H9 (cell line): ENCODE data around the gene MALRD1. TPM values are rescaled to one million over a fixed set of nuclear protein-coding genes. Genes with fewer than 3 reads are reported as not detected.

Experiments
- DNase-seq: peaks from one replicate; pipeline ENCODE4 v3.0.0-alpha.2; 2017
- H2AFZ ChIP-seq: one replicate; pipeline ENCODE4 v1.6.1; 2013; ENCODE audit warnings: mild to moderate bottlenecking, low read length, control low read depth, moderate library complexity
- H2AK5ac ChIP-seq: 2 replicates; pipeline ENCODE4 v1.6.1; 2013; ENCODE audit warnings: low read length, control low read depth, mixed read lengths; ENCODE audit not compliant: insufficient read length
- H2BK120ac ChIP-seq: one replicate; pipeline ENCODE4 v1.6.1; 2013; ENCODE audit warnings: low read depth, mild to moderate bottlenecking, low read length, control low read depth, inconsistent platforms; ENCODE audit not compliant: poor library complexity, severe bottlenecking
- H2BK12ac ChIP-seq: 2 replicates; pipeline ENCODE4 v1.6.1; 2013; ENCODE audit warnings: low read length, control low read depth, mixed read lengths, low read depth; ENCODE audit not compliant: insufficient read length
- H2BK15ac ChIP-seq: 2 replicates; pipeline ENCODE4 v1.6.1; 2013; ENCODE audit warnings: low read depth, low read length, control low read depth
- H2BK20ac ChIP-seq: one replicate; pipeline ENCODE4 v1.6.1; 2013; ENCODE audit warnings: low read depth, mild to moderate bottlenecking, low read length, control low read depth, inconsistent platforms; ENCODE audit not compliant: poor library complexity, severe bottlenecking
- H2BK5ac ChIP-seq: 2 replicates; pipeline ENCODE4 v1.6.1; 2013; ENCODE audit warnings: low read length, control low read depth, mixed read lengths; ENCODE audit not compliant: insufficient read length
- H3K14ac ChIP-seq: 2 replicates; pipeline ENCODE4 v1.6.1; 2013; ENCODE audit warnings: low read length, control low read depth; ENCODE audit not compliant: insufficient read depth
- H3K18ac ChIP-seq: 2 replicates; pipeline ENCODE4 v1.6.1; 2013; ENCODE audit warnings: low read depth, mild to moderate bottlenecking, mixed read lengths, low read length, control low read depth; ENCODE audit not compliant: insufficient read length
- H3K23ac ChIP-seq: 2 replicates; pipeline ENCODE4 v1.6.1; 2013; ENCODE audit warnings: low read length, control low read depth, mixed read lengths, low read depth; ENCODE audit not compliant: insufficient read length
- H3K23me2 ChIP-seq: 2 replicates; pipeline ENCODE4 v1.6.1; 2013; ENCODE audit warnings: low read depth, mild to moderate bottlenecking, mixed read lengths, low read length, control low read depth; ENCODE audit not compliant: insufficient read length, poor library complexity, severe bottlenecking
- H3K27ac ChIP-seq: 2 replicates; pipeline ENCODE4 v1.5.1; 2013; ENCODE audit warnings: low read length, control low read depth, mixed read lengths, low read depth; ENCODE audit not compliant: insufficient read length
- H3K27me3 ChIP-seq: 2 replicates; pipeline ENCODE4 v1.6.1; 2013; ENCODE audit warnings: low read length, control low read depth, inconsistent platforms; ENCODE audit not compliant: insufficient read depth
- H3K4ac ChIP-seq: 2 replicates; pipeline ENCODE4 v1.6.1; 2013; ENCODE audit warnings: low read depth, mild to moderate bottlenecking, control low read depth, inconsistent platforms, low read length, moderate library complexity
- H3K4me1 ChIP-seq: 2 replicates; pipeline ENCODE4 v1.6.1; 2013; ENCODE audit warnings: low read length, control low read depth, inconsistent platforms; ENCODE audit not compliant: insufficient read depth
- H3K4me2 ChIP-seq: 2 replicates; pipeline ENCODE4 v1.6.1; 2013; ENCODE audit warnings: low read length, control low read depth, mixed read lengths; ENCODE audit not compliant: insufficient read length, insufficient read depth
- H3K56ac ChIP-seq: 2 replicates; pipeline ENCODE4 v1.6.1; 2013; ENCODE audit warnings: low read depth, mild to moderate bottlenecking, mixed read lengths, low read length, control low read depth; ENCODE audit not compliant: insufficient read length
- H3K79me1 ChIP-seq: 2 replicates; pipeline ENCODE4 v1.6.1; 2013; ENCODE audit warnings: low read depth, mild to moderate bottlenecking, moderate library complexity, low read length, control low read depth, inconsistent platforms; ENCODE audit not compliant: insufficient read depth, poor library complexity, severe bottlenecking
- H3K79me2 ChIP-seq: 2 replicates; pipeline ENCODE4 v1.6.1; 2013; ENCODE audit warnings: low read length, control low read depth, inconsistent platforms; ENCODE audit not compliant: insufficient read depth
- H3K9ac ChIP-seq: 2 replicates; pipeline ENCODE4 v1.6.1; 2013; ENCODE audit warnings: low read length, control low read depth, mixed read lengths; ENCODE audit not compliant: insufficient read length; ENCODE audit errors: extremely low read depth
- H3K9me3 ChIP-seq: one replicate; pipeline ENCODE4 v1.6.1; 2013; ENCODE audit warnings: low read depth, low read length, inconsistent platforms; ENCODE audit not compliant: control insufficient read depth
- H3T11ph ChIP-seq: one replicate; pipeline ENCODE4 v1.6.1; 2013; ENCODE audit warnings: mild to moderate bottlenecking, low read length, control low read depth, inconsistent platforms
- H4K20me1 ChIP-seq: one replicate; pipeline ENCODE4 v1.6.1; 2013; ENCODE audit not compliant: control insufficient read depth, insufficient read length, insufficient read depth
- H4K5ac ChIP-seq: 2 replicates; pipeline ENCODE4 v1.6.1; 2013; ENCODE audit warnings: low read depth, mild to moderate bottlenecking, mixed read lengths, low read length, control low read depth; ENCODE audit not compliant: insufficient read length
- H4K8ac ChIP-seq: replicated peaks from 2 replicates; pipeline ENCODE4 v1.6.1; 2013; ENCODE audit warnings: low read length, control low read depth, mixed read lengths, low read depth; ENCODE audit not compliant: insufficient read length
- H4K91ac ChIP-seq: 2 replicates; pipeline ENCODE4 v1.6.1; 2013; ENCODE audit warnings: low read depth, mild to moderate bottlenecking, moderate library complexity, mixed read lengths, low read length, control low read depth; ENCODE audit not compliant: insufficient read length
- H3K27ac Mint-ChIP-seq, 3 experiments: 2 replicates in 2 of 3; 3 replicates in 1 of 3; pipeline ENCODE4 v1.8.0; 2020 to 2021; ENCODE audit warnings: mixed read lengths in 3 of 3, mild to moderate bottlenecking in 1 of 3, moderate library complexity in 1 of 3
- H3K27me3 Mint-ChIP-seq: 2 replicates; pipeline ENCODE4 v1.8.0; 2021; ENCODE audit warnings: low read depth, mild to moderate bottlenecking, moderate library complexity, mixed read lengths
- H3K36me3 Mint-ChIP-seq, 3 experiments: 2 replicates in 2 of 3; 3 replicates in 1 of 3; pipeline ENCODE4 v1.8.0; 2020 to 2021; ENCODE audit warnings: low read depth in 3 of 3, mixed read lengths in 3 of 3; ENCODE audit not compliant: insufficient read depth in 1 of 3
- H3K4me1 Mint-ChIP-seq, 2 experiments: 2 replicates each; pipeline ENCODE4 v1.8.0; 2020; ENCODE audit warnings: mixed read lengths in 2 of 2
- H3K4me3 Mint-ChIP-seq, 2 experiments: 2 replicates in 1 of 2; 3 replicates in 1 of 2; pipeline ENCODE4 v1.8.0; 2020 to 2021; ENCODE audit warnings: mild to moderate bottlenecking in 2 of 2, mixed read lengths in 2 of 2, moderate library complexity in 1 of 2
- H3K9me3 Mint-ChIP-seq, 2 experiments: 2 replicates in 1 of 2; 3 replicates in 1 of 2; pipeline ENCODE4 v1.8.0; 2020; ENCODE audit warnings: mild to moderate bottlenecking in 2 of 2, mixed read lengths in 2 of 2, moderate library complexity in 1 of 2
- CTCF ChIP-seq: fragments of 200-600 bp; sonication (generic); conservative IDR thresholded peaks from 3 replicates; pipeline ENCODE4 v1.8.0; 2021; ENCODE audit warnings: antibody characterized with exemption, mild to moderate bottlenecking
- WGBS: extraction: QIAGEN DNeasy Blood & Tissue Kit; methylation state at CpG from one replicate; pipeline ENCODE4 v1.1.7; 2013; ENCODE audit warnings: missing lambda C conversion rate, low lambda C conversion rate, mixed read lengths; ENCODE audit not compliant: insufficient read length; ENCODE audit errors: extremely low coverage; 5-methylcytosine and 5-hydroxymethylcytosine counted together
- total RNA-seq: library from RNA; stranded (reverse); gene quantifications from 2 replicates; pipeline ENCODE4 v1.2.1, GENCODE V29; 2021

MALRD1 gene
- total RNA-seq, 1 experiment from 2014 or later = 0.20 TPM

GRCh38 chr10:19209319-19209718 is 160.7 kb downstream of the MALRD1 start:
- Histone ChIP-seq H4K8ac (no peak overlapping the region), H3K27ac (no peak overlapping the region), H3K23me2 (no peaks in the 10 kb centered on the region), H4K91ac (no peak overlapping the region), H3K23ac (no peak overlapping the region), H4K5ac (no peak overlapping the region), H3K9ac (no peak overlapping the region), H2BK20ac (no peak overlapping the region), H2AFZ (no peak overlapping the region), H3K4me2 (no peak overlapping the region), H2BK120ac (no peak overlapping the region), H3K4me1 (no peaks in the 10 kb centered on the region), H2BK15ac (no peak overlapping the region), H3K9me3 (no peaks in the 10 kb centered on the region), H4K20me1 (no peaks in the 10 kb centered on the region), H3K79me2 (no peaks in the 10 kb centered on the region), H2AK5ac (no peak overlapping the region), H3K14ac (no peak overlapping the region), H2BK5ac (no peak overlapping the region), H2BK12ac (no peak overlapping the region), H3K18ac (no peak overlapping the region), H3K56ac (no peak overlapping the region), H3K4ac (no peak overlapping the region), H3K27me3 (no peaks in the 10 kb centered on the region), H3T11ph (no peak overlapping the region), H3K79me1 (no peaks in the 10 kb centered on the region)
- H3K36me3 Mint-ChIP-seq = no peaks in the 10 kb centered on the region
- no peaks in the 10 kb centered on the region for H3K9me3 Mint-ChIP-seq
- TF ChIP-seq CTCF = no peak
- H3K4me3 Mint-ChIP-seq = no peak overlapping the region
- H3K4me1 Mint-ChIP-seq = no peaks in the 10 kb centered on the region
- no CpG with 5 or more reads among the region's 3 CpGs for WGBS
- no peak for DNase-seq
- H3K27me3 Mint-ChIP-seq = no peaks in the 10 kb centered on the region; the same call in 1 of the 2 replicates
- H3K27ac Mint-ChIP-seq = no peak overlapping the region
